ENCODE data around the gene GOLGA1.

GOLGA1 gene

GRCh38 chr9:124835026-124835557 is 105.8 kb downstream of the GOLGA1 start:
- peak; percentile 98 for DNase-seq (ENCODE audit: low spot score)

DNA sequence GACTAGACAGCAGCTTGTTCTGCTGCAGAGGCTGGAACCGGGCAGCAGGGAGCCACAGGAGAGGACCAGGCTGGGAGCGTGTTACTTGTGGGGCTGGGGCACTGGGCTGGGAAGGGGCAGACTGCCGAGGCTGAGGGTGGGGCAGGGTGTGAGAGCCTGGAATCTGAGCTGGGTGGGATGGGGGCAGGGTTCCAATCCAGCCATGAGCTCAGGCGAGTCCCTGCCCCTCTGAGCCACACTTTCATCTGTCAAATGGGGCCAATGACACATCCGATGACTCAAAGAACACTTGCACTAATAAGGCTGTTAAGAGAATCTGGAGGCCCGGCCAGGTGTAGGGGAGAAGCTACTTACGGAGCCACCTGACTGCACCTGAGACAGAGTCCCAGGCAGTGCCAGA is 106.3 kb downstream of the GOLGA1 start:
- no peak for DNase-seq (ENCODE audit: low spot score)

- no peak for DNase-seq (ENCODE audit: low spot score)
Observed at GRCh38 chr9:124831642-124832364, 109.1 kb downstream of the GOLGA1 start.

- DNase-seq (ENCODE audit: low spot score), result no peak
Observed at GRCh38 chr9:124830593-124830992, 110.3 kb downstream of the GOLGA1 start.

DNA sequence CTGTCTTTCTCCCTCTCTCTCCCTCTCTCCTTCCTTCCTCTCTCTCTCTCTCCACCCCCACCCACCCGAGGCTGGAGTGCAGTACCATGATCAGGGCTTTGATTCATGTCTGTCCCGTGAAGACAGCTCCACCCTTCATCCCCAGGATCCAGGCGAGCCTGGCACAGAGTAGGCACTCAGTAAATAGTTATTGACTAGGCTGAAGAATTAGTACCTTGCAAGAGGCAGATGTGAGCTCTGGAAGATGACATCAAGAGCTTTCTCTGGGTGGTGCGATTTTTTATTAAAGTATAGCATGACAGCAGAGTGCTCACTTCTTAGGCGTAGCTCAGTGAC is 111.6 kb downstream of the GOLGA1 start:
- DNase-seq (ENCODE audit: low spot score), result no peak

GRCh38 chr9:124828489-124829333 is 112.2 kb downstream of the GOLGA1 start:
- no peak for DNase-seq (ENCODE audit: low spot score)
